Measurements from ENCODE around the gene ZNF639. TPM values are rescaled to one million over a fixed set of nuclear protein-coding genes. Genes with fewer than 3 reads are reported as not detected.
"Not testable (repeated sequence)": the region's sequence is repeated elsewhere in the genome, so short reads cannot be mapped to it uniquely, and the experiment has no call there.

ZNF639 gene
- total RNA-seq, 1 donor from 2014 or later: 28.8 TPM

DNA sequence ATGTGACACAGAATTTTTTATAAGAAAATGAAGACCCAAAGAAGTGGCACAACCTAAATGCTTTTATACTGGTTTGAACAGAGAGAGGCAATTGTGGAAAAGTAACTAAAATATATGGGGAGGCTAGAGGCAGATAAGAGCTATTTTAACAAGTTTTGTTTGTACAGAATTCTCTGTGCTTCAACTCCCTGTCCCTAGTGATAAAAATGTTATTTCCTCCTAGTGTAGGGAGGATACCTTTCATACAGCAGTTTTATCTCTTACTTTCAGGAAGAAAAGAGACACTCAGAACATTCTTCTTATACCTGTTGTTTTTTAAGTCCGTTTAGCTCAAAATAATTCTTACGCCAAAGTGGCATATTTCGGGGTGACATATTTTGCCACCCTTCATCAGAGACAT is 21.2 kb upstream of the ZNF639 start:
- intact Hi-C loops (cut with micrococcal nuclease): no loop called here
- DNase-seq: no peak
- Histone ChIP-seq H3K9me3 (replicated peaks) (peaks cover 10% of the 10 kb centered on the region), H3K4me1 (no peaks in the 10 kb centered on the region), H3K27ac (replicated peaks) (no peak overlapping the region), H3K27me3 (ENCODE audit: low read depth) (no peaks in the 10 kb centered on the region), H3K36me3 (no peaks in the 10 kb centered on the region), H3K4me3 (no peak overlapping the region)
- TF ChIP-seq, protein P1, sequence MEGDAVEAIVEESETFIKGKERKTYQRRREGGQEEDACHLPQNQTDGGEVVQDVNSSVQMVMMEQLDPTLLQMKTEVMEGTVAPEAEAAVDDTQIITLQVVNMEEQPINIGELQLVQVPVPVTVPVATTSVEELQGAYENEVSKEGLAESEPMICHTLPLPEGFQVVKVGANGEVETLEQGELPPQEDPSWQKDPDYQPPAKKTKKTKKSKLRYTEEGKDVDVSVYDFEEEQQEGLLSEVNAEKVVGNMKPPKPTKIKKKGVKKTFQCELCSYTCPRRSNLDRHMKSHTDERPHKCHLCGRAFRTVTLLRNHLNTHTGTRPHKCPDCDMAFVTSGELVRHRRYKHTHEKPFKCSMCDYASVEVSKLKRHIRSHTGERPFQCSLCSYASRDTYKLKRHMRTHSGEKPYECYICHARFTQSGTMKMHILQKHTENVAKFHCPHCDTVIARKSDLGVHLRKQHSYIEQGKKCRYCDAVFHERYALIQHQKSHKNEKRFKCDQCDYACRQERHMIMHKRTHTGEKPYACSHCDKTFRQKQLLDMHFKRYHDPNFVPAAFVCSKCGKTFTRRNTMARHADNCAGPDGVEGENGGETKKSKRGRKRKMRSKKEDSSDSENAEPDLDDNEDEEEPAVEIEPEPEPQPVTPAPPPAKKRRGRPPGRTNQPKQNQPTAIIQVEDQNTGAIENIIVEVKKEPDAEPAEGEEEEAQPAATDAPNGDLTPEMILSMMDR (IDR thresholded peaks at IDR 0.05; ENCODE audit: borderline replicate concordance): no peak

- TF ChIP-seq, protein P1 (IDR thresholded peaks at IDR 0.05; ENCODE audit: borderline replicate concordance): no peak
- H3K36me3 ChIP-seq: no peaks in the 10 kb centered on the region
- intact Hi-C loops (cut with micrococcal nuclease): no loop called here
Measured at GRCh38 chr3:179302111-179302510, 20.7 kb upstream of the ZNF639 start.

DNA sequence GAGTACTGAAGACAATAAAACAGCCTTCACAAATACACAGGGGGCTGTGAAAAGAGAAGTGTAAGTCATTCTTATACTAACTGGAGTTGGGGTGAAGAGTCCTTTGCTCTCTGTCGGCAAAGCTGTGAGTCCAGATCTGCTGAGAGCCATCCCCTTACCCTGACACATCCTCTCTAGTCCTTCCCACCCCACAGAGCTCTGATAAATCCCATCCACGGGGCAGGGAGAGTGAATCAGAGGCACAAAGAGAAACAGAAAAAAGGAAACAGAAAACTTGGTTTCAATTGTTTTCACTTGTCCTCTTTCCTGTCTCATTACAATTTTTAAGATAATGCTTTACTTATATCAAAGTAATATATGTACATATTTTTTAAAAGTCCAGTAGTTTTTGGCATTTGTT is 18.2 kb upstream of the ZNF639 start:
- Histone ChIP-seq H3K36me3 (no peaks in the 10 kb centered on the region), H3K27ac (replicated peaks) (no peak overlapping the region), H3K4me3 (no peak overlapping the region), H3K4me1 (no peaks in the 10 kb centered on the region), H3K27me3 (ENCODE audit: low read depth) (no peaks in the 10 kb centered on the region), H3K9me3 (replicated peaks) (peaks cover under 1% of the 10 kb centered on the region)
- TF ChIP-seq, protein P1 (IDR thresholded peaks at IDR 0.05; ENCODE audit: borderline replicate concordance): no peak
- DNase-seq: no peak
- intact Hi-C loops (cut with micrococcal nuclease): no loop called here

More at GRCh38 chr3:179302111-179302510, 20.7 kb upstream of the ZNF639 start:
- Histone ChIP-seq H3K27me3 (ENCODE audit: low read depth) (no peaks in the 10 kb centered on the region), H3K27ac (replicated peaks) (no peak overlapping the region), H3K4me1 (no peaks in the 10 kb centered on the region), H3K4me3 (no peak overlapping the region), H3K9me3 (replicated peaks) (peaks cover 10% of the 10 kb centered on the region)
- no peak for DNase-seq

- intact Hi-C loops (cut with micrococcal nuclease); H3K9me3 ChIP-seq (replicated peaks); H3K4me1 ChIP-seq; H3K36me3 ChIP-seq; H3K27ac ChIP-seq (replicated peaks); DNase-seq; H3K4me3 ChIP-seq; H3K27me3 ChIP-seq (ENCODE audit: low read depth): not testable (repeated sequence)
Measured at GRCh38 chr3:179307362-179307761, 15.5 kb upstream of the ZNF639 start.

- Histone ChIP-seq H3K4me3 (no peak overlapping the region), H3K4me1 (no peaks in the 10 kb centered on the region), H3K27me3 (ENCODE audit: low read depth) (peaks cover 3% of the 10 kb centered on the region), H3K36me3 (no peaks in the 10 kb centered on the region), H3K9me3 (replicated peaks) (no peaks in the 10 kb centered on the region), H3K27ac (replicated peaks) (no peak overlapping the region)
- TF ChIP-seq, protein P1 (IDR thresholded peaks at IDR 0.05; ENCODE audit: borderline replicate concordance): no peak
- DNase-seq: no peak
- intact Hi-C loops (cut with micrococcal nuclease): no loop called here
Measured at GRCh38 chr3:179308001-179308400, 14.8 kb upstream of the ZNF639 start.

GRCh38 chr3:179309225-179310078 is 13.4 kb upstream of the ZNF639 start:
- no peak for DNase-seq
- H3K4me3 ChIP-seq: no peak overlapping the region
- TF ChIP-seq, protein P1 (IDR thresholded peaks at IDR 0.05; ENCODE audit: borderline replicate concordance): no peak
- H3K9me3 ChIP-seq (replicated peaks): no peaks in the 10 kb centered on the region
- H3K4me1 ChIP-seq: no peaks in the 10 kb centered on the region
- intact Hi-C loops (cut with micrococcal nuclease): no loop called here
- no peak overlapping the region for H3K27ac ChIP-seq (replicated peaks)
- H3K36me3 ChIP-seq: no peaks in the 10 kb centered on the region
- H3K27me3 ChIP-seq (ENCODE audit: low read depth): peaks cover 3% of the 10 kb centered on the region

Measured in left ventricle myocardium inferior (tissue), 1 donor.